ENCODE measurements around the gene VWA7.

The VWA7 gene

DNA sequence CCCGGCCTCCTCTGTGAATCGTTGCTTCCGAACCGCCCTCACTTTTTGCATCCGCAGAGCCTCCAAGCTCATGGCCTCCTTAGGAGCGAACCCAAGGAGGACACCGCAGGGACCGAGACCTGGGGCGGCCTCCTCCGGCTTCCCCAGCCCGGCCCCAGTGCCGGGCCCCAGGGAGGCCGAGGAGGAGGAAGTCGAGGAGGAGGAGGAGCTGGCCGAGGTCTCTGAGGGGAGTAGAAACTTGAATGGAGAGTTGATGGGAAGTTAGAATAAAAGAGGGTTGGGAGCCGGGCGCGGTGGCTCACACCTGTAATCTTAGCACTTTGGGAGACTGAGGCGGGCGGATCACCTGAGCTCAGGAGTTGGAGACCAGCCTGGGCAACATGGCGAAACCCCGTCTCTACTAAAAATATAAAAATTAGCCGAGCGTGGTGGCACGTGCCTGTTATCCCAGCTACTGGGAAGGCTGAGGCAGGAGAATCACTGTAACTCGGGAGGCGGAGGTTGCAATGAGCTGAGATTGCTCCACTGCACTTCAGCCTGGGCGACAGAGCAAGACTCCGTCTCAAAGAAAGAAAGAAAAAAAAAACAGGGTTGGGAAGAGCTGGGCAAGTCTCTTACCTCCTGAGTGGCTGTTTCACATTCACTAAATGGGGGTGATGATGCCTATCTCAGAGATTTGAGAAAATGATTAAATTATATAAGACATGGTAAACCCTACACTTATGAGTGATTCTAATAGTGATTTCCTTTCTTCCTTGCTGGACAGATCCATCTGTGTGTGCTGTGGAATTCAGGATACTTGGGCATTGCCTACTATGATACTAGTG lies 36.5 kb downstream of the VWA7 start:
- peak overlapping the region; percentile 77 for H2BK120ac ChIP-seq (ENCODE audit: insufficient read depth, low read length, poor library complexity)
- peak overlapping the region; percentile 60 for H3K4ac ChIP-seq (ENCODE audit: low read depth, low read length)
- H3K27ac ChIP-seq (ENCODE audit: low read depth, low read length): peak overlapping the region; percentile 29
- H3K9ac ChIP-seq (ENCODE audit: low read length): peak overlapping the region; percentile 3
- no CpG with 5 or more reads among the region's 29 CpGs for WGBS (ENCODE audit: extremely low coverage, insufficient coverage, insufficient read length)
- peak overlapping the region; percentile 62 for H3K4me2 ChIP-seq (ENCODE audit: low read length)
- H3K14ac ChIP-seq (ENCODE audit: low read length): peak overlapping the region; percentile 95
- peak overlapping the region; percentile 92 for H4K91ac ChIP-seq (ENCODE audit: low read depth, low read length)
- no peak overlapping the region for H3K23ac ChIP-seq (ENCODE audit: low read length)
- peaks cover 26% of the 10 kb centered on the region for H3K79me1 ChIP-seq (ENCODE audit: low read length)
- H2AK5ac ChIP-seq (ENCODE audit: low read length): peak overlapping the region; percentile 89
- H2BK12ac ChIP-seq (ENCODE audit: low read length): peak overlapping the region; percentile 75
- peaks cover 0 to 3% of the 10 kb centered on the region in 2 experiments for H3K36me3 ChIP-seq (ENCODE audit: control insufficient read depth in 1 of 2, insufficient read depth in 2 of 2, low read length in 2 of 2)
- peaks cover 22 to 27% of the 10 kb centered on the region in 2 experiments for H3K4me1 ChIP-seq (ENCODE audit: control insufficient read depth in 1 of 2, insufficient read depth in 2 of 2, low read length in 2 of 2)
- H2AFZ ChIP-seq (ENCODE audit: insufficient read depth, low read length, poor library complexity): peak overlapping the region; percentile 87
- no peaks in the 10 kb centered on the region for H3K27me3 ChIP-seq (ENCODE audit: insufficient read depth, low read length)
- peaks cover 12% of the 10 kb centered on the region for H3K79me2 ChIP-seq (ENCODE audit: control insufficient read depth, insufficient read depth, low read length, poor library complexity)
- H2BK5ac ChIP-seq (ENCODE audit: low read depth, low read length, poor library complexity): peak overlapping the region; percentile 48
- H3K18ac ChIP-seq (ENCODE audit: low read length): peak overlapping the region; percentile 79
- H3K9me3 ChIP-seq (ENCODE audit: insufficient read depth, low read depth, low read length): no peaks in the 10 kb centered on the region
- H4K12ac ChIP-seq (ENCODE audit: low read depth, low read length): peak overlapping the region; percentile 96
- peak overlapping the region; percentile 76 for H3K4me3 ChIP-seq (ENCODE audit: low read depth, low read length)
- peak overlapping the region; percentile 98 for H4K8ac ChIP-seq (ENCODE audit: low read depth, low read length)
- no peak for DNase-seq

DNA sequence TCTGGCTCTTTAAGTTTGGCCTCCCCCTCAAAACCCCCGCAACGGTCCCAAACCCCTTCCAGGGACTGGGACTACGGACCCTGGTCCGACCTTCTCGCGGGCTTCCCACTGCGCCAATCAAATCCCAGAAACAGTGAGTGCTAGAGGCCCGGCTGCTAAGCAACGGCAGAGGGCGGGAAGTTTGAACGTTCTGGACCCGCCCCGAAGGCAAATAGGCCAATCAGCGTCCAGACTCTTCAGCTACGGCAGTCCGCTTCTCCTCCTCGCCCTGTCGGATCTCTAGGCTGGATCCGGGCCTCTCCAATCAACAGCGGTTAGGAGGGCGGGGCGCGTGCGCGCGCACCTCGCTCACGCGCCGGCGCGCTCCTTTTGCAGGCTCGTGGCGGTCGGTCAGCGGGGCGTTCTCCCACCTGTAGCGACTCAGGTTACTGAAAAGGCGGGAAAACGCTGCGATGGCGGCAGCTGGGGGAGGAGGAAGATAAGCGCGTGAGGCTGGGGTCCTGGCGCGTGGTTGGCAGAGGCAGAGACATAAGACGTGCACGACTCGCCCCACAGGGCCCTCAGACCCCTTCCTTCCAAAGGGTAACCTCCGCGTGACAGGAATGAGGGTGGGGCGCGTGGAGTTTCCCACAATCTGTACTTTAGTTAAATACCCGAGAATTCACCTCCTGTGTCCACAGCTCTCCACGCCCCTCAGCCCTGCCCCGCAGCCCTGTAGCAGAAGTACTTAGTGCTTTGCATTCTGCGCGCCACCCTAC lies 37.3 kb downstream of the VWA7 start, which contains the start of gene MSH5:
Gene MSH5 (plus strand): TSS at position 367 of the 758 bp plus-strand sequence. CDS start 462 bp downstream, outside the sequence.
- Histone ChIP-seq H3K4me1 (ENCODE audit: control insufficient read depth in 1 of 2, insufficient read depth in 2 of 2, low read length in 2 of 2) (peaks cover 22 to 27% of the 10 kb centered on the region in 2 experiments), H3K14ac (ENCODE audit: low read length) (peak within 1 kb of the TSS; percentile 95), H2AK5ac (ENCODE audit: low read length) (peak within 1 kb of the TSS; percentile 89), H2AFZ (ENCODE audit: insufficient read depth, low read length, poor library complexity) (peak within 1 kb of the TSS; percentile 87), H3K36me3 (ENCODE audit: control insufficient read depth in 1 of 2, insufficient read depth in 2 of 2, low read length in 2 of 2) (peaks cover 0 to 3% of the 10 kb centered on the region in 2 experiments), H3K9me3 (ENCODE audit: insufficient read depth, low read depth, low read length) (no peaks in the 10 kb centered on the region), H3K4me3 (ENCODE audit: low read depth, low read length) (peak within 1 kb of the TSS; percentile 76), H3K79me2 (ENCODE audit: control insufficient read depth, insufficient read depth, low read length, poor library complexity) (peaks cover 19% of the 10 kb centered on the region), H3K23ac (ENCODE audit: low read length) (no peak within 1 kb of the TSS), H4K8ac (ENCODE audit: low read depth, low read length) (peak within 1 kb of the TSS; percentile 98), H3K4me2 (ENCODE audit: low read length) (peak within 1 kb of the TSS; percentile 62), H2BK12ac (ENCODE audit: low read length) (peak within 1 kb of the TSS; percentile 75), H3K9ac (ENCODE audit: low read length) (peak within 1 kb of the TSS; percentile 40), H3K18ac (ENCODE audit: low read length) (peak within 1 kb of the TSS; percentile 79), H4K91ac (ENCODE audit: low read depth, low read length) (peak within 1 kb of the TSS; percentile 92), H2BK5ac (ENCODE audit: low read depth, low read length, poor library complexity) (peak within 1 kb of the TSS; percentile 68), H2BK120ac (ENCODE audit: insufficient read depth, low read length, poor library complexity) (peak within 1 kb of the TSS; percentile 77), H4K12ac (ENCODE audit: low read depth, low read length) (peak within 1 kb of the TSS; percentile 96), H3K27me3 (ENCODE audit: insufficient read depth, low read length) (no peaks in the 10 kb centered on the region), H3K27ac (ENCODE audit: low read depth, low read length) (peak within 1 kb of the TSS; percentile 29), H3K4ac (ENCODE audit: low read depth, low read length) (peak within 1 kb of the TSS; percentile 60), H3K79me1 (ENCODE audit: low read length) (peaks cover 34% of the 10 kb centered on the region)
- DNase-seq: peak; percentile 100
- no CpG with 5 or more reads among the region's 58 CpGs for WGBS (ENCODE audit: extremely low coverage, insufficient coverage, insufficient read length)

DNA sequence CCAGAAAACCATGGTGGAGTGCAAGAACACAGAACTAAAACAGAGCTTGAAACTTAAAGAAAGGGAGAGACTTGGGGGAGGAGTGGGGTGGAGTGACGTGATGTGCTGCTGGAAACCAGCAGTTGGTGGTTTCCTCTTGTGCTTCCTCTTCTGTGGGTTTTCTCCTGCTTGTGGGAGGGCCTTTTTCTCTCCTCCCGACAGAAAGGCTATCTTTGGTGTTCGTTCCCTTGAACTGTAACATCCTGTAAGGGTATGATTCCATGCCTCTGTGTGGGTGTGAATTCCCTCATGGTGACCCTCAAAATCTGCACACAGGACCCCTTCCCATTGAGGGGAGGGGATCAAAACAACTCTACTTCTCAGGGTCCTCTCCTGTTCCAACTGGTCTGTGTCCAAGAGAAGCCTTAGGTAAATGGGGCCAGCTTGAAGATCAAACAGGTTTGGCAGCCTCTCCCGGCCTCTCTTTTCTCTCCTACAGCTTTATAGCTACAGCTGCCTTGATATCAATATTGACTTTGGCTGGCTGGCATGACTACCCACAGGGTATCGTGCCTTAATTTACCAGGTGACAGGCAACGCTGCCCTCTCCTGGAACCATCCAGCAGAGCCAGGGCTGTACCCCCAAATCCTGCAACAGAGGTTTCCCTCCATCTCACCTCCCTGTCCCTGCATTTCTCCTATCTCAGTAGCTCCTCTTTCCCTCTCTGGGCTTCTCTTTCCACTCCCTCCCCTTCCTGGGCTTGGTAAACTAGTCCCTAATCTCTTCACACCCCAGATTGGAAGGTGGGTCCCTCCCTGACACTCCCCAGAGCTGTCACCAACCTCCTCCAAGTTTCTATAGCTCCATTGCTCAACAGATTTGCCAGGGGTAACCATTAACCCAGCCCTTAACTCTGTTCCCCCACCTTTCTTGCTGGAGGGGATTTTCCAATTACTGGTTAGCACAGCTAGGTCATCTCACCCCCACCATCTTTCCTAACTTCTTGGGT lies 38.8 kb downstream of the VWA7 start:
- peak overlapping the region; percentile 70 for H3K27ac ChIP-seq (ENCODE audit: low read depth, low read length)
- H3K9me3 ChIP-seq (ENCODE audit: insufficient read depth, low read depth, low read length): no peaks in the 10 kb centered on the region
- H2AFZ ChIP-seq (ENCODE audit: insufficient read depth, low read length, poor library complexity): no peak overlapping the region
- peak overlapping the region; percentile 88 for H4K91ac ChIP-seq (ENCODE audit: low read depth, low read length)
- no peak overlapping the region for H3K4me3 ChIP-seq (ENCODE audit: low read depth, low read length)
- H3K14ac ChIP-seq (ENCODE audit: low read length): peak overlapping the region; percentile 73
- H3K27me3 ChIP-seq (ENCODE audit: insufficient read depth, low read length): no peaks in the 10 kb centered on the region
- H3K9ac ChIP-seq (ENCODE audit: low read length): no peak overlapping the region
- peak overlapping the region; percentile 70 for H4K8ac ChIP-seq (ENCODE audit: low read depth, low read length)
- H3K79me1 ChIP-seq (ENCODE audit: low read length): peaks cover 39% of the 10 kb centered on the region
- H4K12ac ChIP-seq (ENCODE audit: low read depth, low read length): peak overlapping the region; percentile 10
- peaks cover 27% of the 10 kb centered on the region for H3K79me2 ChIP-seq (ENCODE audit: control insufficient read depth, insufficient read depth, low read length, poor library complexity)
- H2BK12ac ChIP-seq (ENCODE audit: low read length): peak overlapping the region; percentile 72
- H3K23ac ChIP-seq (ENCODE audit: low read length): no peak overlapping the region
- peak overlapping the region; percentile 68 for H2BK5ac ChIP-seq (ENCODE audit: low read depth, low read length, poor library complexity)
- peak overlapping the region; percentile 76 for H2AK5ac ChIP-seq (ENCODE audit: low read length)
- WGBS (ENCODE audit: extremely low coverage, insufficient coverage, insufficient read length): no CpG with 5 or more reads among the region's 6 CpGs
- H3K18ac ChIP-seq (ENCODE audit: low read length): peak overlapping the region; percentile 57
- DNase-seq: peak in 1 of 2 donors; percentile 29
- H3K36me3 ChIP-seq (ENCODE audit: control insufficient read depth in 1 of 2, insufficient read depth in 2 of 2, low read length in 2 of 2): peaks cover 11 to 14% of the 10 kb centered on the region in 2 experiments
- peak overlapping the region; percentile 59 for H2BK120ac ChIP-seq (ENCODE audit: insufficient read depth, low read length, poor library complexity)
- peak overlapping the region; percentile 23 for H3K4ac ChIP-seq (ENCODE audit: low read depth, low read length)
- H3K4me2 ChIP-seq (ENCODE audit: low read length): peak overlapping the region; percentile 15
- H3K4me1 ChIP-seq (ENCODE audit: control insufficient read depth in 1 of 2, insufficient read depth in 2 of 2, low read length in 2 of 2): peaks cover 30 to 32% of the 10 kb centered on the region in 2 experiments
